Putamen (tissue), 1 donor: ENCODE data around the gene SLC37A2.

Experiments
- DNase-seq: peaks from one replicate; pipeline ENCODE4 v3.0.0-alpha.2; 2016; ENCODE audit warnings: low spot score

Gene SLC37A2

DNA sequence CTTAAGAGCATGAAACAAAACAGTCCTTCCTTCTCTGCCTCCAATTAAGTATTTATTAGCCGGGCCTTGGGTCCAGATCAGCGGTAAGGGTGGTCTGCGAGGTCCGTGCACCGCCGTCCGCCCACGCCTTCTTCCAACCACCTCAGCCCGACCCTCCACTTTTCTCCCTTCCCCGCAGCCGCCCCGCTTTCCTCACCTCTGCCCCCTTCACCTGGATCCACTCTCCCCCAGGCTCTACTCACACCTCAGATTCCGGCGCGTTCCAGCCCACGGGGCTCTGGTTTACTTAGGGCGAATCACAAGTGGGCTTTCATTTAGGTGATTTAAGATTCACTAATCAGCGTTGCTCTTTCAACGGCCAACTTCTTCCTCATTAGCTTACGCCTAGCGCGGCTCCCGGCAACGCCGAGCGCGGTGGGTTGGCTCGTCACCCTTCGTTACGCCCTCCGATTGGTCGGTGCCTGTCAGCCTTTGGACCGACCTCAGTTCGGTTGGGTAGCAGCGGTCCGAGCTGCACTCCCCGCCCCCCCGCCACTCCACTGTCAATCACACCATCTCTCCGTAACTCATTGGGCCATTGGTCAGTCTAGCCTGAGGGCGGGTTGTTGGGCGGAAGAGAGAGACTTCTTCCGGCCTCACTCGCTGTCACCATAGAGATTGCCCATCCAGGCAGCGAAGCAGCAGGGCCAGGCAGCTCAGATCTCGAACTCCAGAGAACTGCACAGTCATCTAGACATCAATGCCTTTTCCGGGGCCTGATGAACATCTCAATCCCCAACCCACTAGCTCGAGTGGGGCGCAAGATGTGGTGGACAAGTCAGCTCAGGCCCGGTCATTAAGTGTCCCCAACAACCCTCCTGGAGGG lies 48.5 kb downstream of the SLC37A2 start, which contains the start of gene TMEM218:
TMEM218 (minus strand) TSS at position 284 of the 865 bp plus-strand sequence. CDS start 9,385 bp downstream, outside the sequence.
- DNase-seq = peak; percentile 100

DNA sequence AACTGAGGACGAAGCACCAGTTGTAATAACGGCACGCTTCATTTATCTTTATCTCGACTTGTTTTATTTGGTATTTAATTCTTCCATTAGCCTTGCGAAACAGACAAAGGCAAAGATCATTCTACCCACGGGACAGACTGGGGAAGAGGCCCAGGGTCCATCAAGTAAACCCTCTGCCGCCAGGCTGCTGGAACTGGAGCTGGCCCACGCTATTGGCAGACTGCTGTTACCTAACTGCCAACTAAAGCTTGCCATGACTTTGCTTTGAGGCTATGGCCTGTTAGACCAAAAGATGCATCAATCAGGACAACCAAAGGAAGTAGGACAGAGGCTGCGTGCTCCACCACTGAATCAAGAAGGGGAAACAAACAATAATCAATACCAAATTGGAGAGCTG lies 49.1 kb downstream of the SLC37A2 start:
- DNase-seq = no peak

DNA sequence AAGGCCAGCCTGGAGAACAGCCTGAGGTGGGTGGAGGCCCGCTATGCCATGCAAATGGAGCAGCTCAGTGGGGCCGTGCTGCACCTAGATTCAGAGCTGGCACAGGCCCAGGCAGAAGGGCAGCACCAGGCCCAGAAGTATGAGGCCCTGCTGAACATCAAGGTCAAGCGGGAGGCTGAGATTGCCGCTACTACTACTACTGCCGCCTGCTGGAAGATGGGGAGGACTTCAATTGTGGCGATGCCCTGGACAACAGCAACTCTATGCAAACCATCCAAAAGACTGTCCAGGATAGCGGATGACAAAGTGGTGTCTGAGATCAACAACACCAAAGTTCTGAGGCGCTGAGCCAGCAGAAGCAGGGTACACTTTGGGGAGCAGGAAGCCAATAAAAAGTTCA lies 51.4 kb downstream of the SLC37A2 start:
- DNase-seq = no peak

DNA sequence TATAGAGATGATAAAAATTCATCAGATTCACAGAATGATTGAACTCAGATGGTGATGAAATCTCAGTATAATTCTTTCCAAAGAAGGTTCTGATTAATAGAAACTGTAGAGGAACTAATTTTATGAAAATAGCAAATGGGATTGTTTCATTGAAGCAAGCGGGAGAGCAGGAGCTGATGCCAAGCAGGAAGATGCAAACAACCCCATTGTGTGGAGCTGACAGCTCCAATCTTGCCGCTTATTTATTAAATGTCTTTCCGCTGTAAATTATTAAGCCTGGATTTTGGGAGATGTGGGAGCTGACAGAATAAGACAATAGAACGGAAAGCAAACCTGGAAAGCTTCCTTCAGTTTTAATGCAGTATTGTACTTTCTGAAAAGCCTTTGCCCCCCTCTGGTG lies 54.3 kb downstream of the SLC37A2 start:
- DNase-seq = no peak

DNA sequence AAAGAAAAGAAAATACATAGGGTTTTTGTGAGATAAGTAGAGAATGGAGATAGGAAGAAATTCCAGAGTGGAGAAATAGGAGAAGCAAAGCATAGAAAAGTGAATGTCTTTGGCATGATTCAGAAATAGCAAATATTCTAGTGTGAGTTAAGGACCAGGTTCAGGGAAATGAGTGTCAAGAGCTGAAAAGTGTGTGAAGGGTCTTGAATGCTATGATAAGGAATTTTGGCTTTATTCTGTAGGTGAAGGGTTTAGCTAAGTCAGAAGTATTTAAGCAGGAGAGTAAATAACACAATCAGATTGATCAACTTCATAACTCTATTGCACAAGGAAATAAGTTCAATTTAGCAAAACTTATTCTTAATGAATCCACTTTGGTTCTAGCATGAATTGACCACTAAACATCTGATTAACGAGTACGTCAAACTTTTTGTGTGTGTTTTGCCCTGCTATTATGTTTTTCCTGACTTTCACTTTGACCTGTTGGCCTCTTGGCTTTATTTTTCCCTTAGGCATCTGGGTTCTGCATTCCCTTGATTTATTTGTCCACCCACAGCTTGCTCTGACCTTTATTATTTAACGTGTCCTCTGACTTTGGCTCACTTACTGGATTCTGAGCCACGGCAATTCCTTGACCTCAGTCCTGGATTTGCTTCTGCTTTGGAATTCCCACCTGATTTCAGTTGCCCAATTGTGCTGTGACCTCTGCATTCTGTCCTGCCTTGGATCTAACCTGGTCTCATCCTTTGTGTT lies 60.3 kb downstream of the SLC37A2 start:
- no peak for DNase-seq

DNA sequence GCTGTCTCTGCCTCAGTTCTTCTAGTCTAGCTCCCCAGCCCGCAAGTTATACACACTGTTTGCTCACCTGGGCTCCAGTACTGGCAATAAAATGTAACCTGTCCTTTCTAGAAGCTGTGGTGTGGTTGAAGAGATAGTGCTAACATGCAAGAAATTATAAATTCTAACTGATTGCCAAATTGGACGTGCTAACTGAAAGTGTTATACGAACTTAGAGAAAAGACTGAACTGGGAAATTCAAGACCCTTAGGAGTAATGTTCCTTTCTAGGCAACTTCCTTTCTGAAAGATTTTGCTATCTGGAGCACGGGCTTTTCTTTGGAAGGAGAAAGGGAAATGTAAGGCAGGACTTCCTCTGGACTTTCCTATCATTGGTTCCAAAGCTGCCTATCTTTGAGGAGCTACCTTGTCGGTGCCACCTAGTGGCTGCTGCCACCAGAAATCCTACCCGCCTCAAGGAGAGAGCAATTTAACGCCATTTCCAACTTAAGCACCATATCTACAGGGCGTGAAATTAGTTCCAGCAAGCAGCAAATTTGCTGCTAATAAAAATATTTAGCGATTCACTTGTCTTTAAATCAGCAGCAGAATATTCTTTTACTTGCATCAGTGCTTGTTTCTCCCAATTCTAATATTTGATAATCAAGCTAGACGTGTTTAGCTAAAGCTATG lies 61.0 kb downstream of the SLC37A2 start:
- peak; percentile 41 for DNase-seq

DNA sequence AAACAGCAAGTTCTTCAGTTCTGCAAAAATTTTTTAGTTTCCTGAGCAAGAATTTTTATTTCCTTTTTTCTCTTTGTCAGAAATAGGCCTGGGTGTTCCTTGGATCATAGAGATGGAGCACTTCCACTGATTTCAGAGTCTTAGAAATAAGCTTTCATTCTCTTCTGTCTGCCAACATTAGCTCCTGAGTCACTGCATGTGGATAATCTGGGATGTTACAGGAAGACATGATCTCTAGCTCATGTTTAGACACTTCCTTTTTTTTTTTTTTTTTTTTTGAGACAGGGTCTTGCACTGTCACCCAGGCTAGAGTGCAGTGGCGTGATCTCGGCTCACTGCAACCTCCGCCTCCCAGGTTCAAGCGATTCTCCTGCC lies 61.5 kb downstream of the SLC37A2 start:
- no peak for DNase-seq

DNA sequence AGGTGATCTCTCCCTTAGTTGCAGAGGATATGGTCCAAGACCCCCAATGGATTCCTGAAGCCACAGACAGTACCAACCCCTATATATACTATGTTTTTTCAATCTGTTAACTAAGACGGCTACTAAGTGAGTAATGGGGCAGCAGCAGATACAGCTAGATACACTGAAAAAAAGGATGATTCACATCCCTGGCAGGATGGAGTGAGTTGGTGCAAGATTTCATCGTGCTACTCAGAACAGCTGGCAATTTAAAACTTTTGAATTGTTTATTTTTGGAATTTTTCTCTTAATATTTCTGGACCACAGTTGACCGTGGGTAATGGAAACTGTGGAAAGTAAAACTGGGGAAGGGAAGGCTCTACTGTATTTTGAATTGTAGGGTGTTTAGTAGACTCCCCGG lies 65.3 kb downstream of the SLC37A2 start:
- no peak for DNase-seq

DNA sequence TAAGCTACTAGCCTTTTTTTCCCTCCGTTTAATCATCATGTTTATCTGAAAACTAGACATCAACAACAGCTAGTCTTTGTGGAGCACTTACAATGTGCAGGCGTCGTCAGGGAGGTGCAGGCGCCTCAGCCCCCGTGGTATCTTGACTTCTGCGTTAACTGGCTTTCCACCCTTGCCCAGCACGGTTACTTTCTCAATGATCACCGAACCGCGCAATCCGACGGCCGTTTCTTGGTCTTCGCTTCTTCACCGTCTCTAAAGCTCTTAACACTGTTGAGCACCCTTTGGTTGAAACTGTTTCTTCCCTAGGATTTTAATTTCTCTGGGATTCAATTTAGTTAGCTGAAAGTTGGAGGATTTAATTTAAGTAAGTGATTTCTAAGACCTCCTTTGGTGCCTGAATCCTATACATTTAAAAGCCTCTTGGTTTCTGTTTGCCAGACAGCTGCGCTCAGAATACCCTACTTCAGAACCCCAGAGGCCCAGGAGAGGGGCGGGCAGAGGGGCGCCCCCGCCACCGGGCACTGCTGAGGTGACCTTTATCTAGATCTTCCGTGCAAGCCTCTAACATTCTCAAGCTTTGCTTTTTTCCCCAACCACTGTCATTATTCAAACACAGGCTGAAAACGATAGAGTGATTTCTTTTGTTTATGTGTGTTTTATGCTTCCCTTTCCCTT lies 66.3 kb downstream of the SLC37A2 start:
- DNase-seq = no peak

DNA sequence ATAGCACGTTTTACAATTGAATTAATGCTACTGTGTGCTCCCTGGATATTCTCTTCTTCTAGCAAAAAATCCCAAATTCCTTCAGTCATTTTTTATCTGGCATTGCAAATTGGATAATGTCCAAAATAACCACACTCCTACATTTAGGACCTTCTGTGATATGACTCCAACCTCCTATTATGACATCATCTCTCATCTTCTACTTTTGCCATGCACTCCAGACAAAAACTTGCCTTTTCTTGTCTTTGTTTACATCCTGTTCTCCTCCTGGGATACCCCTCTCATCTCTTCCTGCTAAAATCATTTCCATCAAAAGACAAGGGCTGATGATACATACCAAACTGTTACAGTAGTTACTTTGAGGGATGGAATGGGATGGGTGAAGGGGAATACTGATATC lies 69.0 kb downstream of the SLC37A2 start:
- no peak for DNase-seq

DNA sequence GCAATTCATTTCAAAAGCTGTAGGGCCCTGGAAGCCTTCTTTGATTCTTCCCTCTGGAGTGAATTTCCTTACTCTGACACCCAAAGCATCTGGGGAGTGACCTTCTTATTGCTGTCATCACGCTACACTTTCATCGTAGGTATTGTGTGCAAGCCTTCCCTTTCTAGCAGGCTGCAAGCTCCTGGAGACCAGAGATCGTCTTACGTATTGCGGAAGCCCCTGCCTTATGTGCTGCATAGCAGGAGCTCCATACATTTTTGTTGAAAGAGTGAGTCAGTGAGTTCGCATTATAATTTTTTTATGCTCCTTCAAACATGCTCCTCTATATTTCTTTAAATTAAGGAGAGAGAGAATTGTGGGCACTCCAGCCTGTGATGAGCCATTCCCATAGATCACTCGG lies 69.5 kb downstream of the SLC37A2 start:
- DNase-seq = no peak

DNA sequence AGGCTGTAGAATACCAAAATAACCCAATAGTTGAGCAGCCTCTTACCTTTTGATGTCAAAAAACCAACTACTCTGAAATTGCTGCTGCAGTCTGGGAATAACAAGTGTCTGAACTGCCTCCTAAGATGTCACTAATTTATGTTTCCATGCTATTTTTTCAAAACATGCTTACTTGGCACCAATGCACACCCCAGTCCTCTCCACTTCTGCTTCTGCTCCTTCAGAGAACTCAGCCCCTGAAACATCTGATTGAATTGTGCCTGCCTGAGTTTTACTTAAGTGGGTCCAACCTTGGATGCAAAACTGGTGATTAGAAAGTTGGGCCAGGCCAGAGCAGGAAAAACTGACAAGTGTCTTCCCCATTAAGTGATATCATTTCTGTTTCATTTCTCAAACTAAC lies 72.9 kb downstream of the SLC37A2 start:
- DNase-seq = no peak

DNA sequence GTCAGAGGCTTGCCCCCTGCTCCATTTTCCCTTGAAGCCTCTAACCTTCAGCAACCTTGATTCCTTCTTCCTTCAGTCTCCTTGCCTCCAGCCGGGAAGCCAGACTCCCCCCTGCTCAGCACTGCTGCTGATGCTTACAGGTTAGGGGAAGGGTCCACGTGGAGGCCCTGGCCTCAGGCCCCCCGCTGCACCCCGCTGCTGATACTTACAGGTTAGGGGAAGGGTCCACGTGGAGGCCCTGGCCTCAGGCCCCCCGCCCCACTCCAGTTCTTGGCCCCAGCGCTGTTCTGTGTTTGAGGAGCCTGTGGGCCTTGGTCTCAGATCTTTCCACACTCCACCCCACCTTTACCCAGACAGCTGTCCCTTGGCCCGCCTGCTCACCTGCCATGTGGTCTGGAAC lies 75.9 kb downstream of the SLC37A2 start:
- no peak for DNase-seq

DNA sequence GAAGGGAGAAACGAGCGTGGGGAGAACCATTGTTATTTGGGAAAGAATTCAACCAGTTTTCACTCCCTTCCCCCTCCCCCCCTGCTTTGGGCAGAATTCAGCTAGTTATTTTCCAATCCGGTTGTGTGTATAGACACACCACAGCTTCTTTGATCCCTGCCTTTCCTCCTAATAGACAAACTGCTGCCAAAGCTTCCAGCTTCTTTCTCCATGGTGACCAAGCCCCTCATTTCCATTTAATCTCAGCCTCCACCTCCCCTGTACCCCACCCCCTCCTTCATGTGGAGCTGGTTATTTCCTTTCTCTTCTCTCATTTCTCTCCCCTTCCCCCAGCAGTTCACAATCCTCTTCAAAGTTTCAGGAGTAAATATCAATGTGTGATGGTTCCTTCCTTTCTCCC lies 76.7 kb downstream of the SLC37A2 start:
- no peak for DNase-seq
